H1 (cell line): ENCODE measurements around the gene MAML3. TPM values are rescaled to one million over a fixed set of nuclear protein-coding genes. Genes with fewer than 3 reads are reported as not detected.

Source experiments
- CTCF ChIA-PET: fragments of 300-600 bp; sonication (Branson Sonifier 250); formaldehyde crosslinking; loops from one replicate; lab custom pipeline; 2021; ENCODE audit not compliant: partially characterized antibody; lab: Charles Lee
- POLR2A ChIA-PET: fragments of 300-600 bp; sonication (Branson Sonifier 250); formaldehyde crosslinking; loops from one replicate; lab custom pipeline; 2021; ENCODE audit warnings: inconsistent platforms; ENCODE audit not compliant: partially characterized antibody; lab: Charles Lee
- DNase-seq, 2 experiments: peaks; one replicate each; pipeline versions ENCODE4 v3.0.0 to v3.0.0-alpha.2; 2010 to 2022; ENCODE audit warnings: low spot score in 2 of 2, low read depth in 1 of 2, mixed read lengths in 1 of 2
- FAIRE-seq: peaks from 2 replicates; lab custom pipeline; 2011; peaks lifted over from hg19 to GRCh38; lab: Jason Lieb, UNC
- H2AFZ ChIP-seq: 2 replicates; pipeline ENCODE4 v1.8.1; 2012; ENCODE audit warnings: low read length, inconsistent platforms
- H2AK5ac ChIP-seq: 2 replicates; pipeline ENCODE4 v1.6.1; 2013; ENCODE audit warnings: low read depth, low read length
- H2BK120ac ChIP-seq: replicated peaks from 2 replicates; pipeline ENCODE3; 2013; ENCODE audit warnings: low read depth, low read length, inconsistent platforms
- H2BK12ac ChIP-seq: 2 replicates; pipeline ENCODE4 v1.6.1; 2013; ENCODE audit warnings: low read depth, low read length
- H2BK15ac ChIP-seq: 2 replicates; pipeline ENCODE4 v1.6.1; 2013; ENCODE audit warnings: low read length
- H2BK20ac ChIP-seq: 2 replicates; pipeline ENCODE4 v1.6.1; 2013; ENCODE audit warnings: low read length
- H2BK5ac ChIP-seq: 2 replicates; pipeline ENCODE4 v1.6.1; 2013; ENCODE audit warnings: low read depth, low read length
- H3K14ac ChIP-seq: 2 replicates; pipeline ENCODE4 v1.6.1; 2013; ENCODE audit warnings: inconsistent platforms; ENCODE audit not compliant: insufficient read length
- H3K18ac ChIP-seq: 2 replicates; pipeline ENCODE4 v1.6.1; 2013; ENCODE audit warnings: low read length; ENCODE audit errors: extremely low read depth
- H3K23ac ChIP-seq: 2 replicates; pipeline ENCODE4 v1.6.1; 2013; ENCODE audit warnings: inconsistent platforms; ENCODE audit not compliant: insufficient read length
- H3K23me2 ChIP-seq: 2 replicates; pipeline ENCODE4 v1.6.1; 2013; ENCODE audit warnings: low read depth, low read length
- H3K27ac ChIP-seq: 2 replicates; pipeline ENCODE4 v1.6.1; 2011; ENCODE audit warnings: low read depth, low read length, inconsistent platforms
- H3K27me3 ChIP-seq, 4 experiments: replicated peaks in 1 of 4; 1 replicate in 1 of 4; 2 replicates in 3 of 4; pipeline versions ENCODE4 v1.6.1 to v1.8.1; 2011 to 2013; ENCODE audit warnings: low read length in 3 of 4, mild to moderate bottlenecking in 3 of 4, inconsistent platforms in 2 of 4, mixed read lengths in 2 of 4, moderate library complexity in 1 of 4; ENCODE audit not compliant: control insufficient read depth in 3 of 4, insufficient read depth in 3 of 4; ENCODE audit errors: extremely low read depth in 1 of 4
- H3K36me3 ChIP-seq, 4 experiments: 2 replicates each; pipeline versions ENCODE4 v1.6.1 to v1.8.1; 2011 to 2013; ENCODE audit warnings: mild to moderate bottlenecking in 4 of 4, low read length in 3 of 4, moderate library complexity in 2 of 4, control low read depth in 1 of 4, inconsistent platforms in 1 of 4; ENCODE audit not compliant: insufficient read depth in 4 of 4, control insufficient read depth in 2 of 4
- H3K4ac ChIP-seq: replicated peaks from 2 replicates; pipeline ENCODE3; 2013; ENCODE audit warnings: low read length, low read depth, mixed read lengths, inconsistent platforms; ENCODE audit not compliant: insufficient read length
- H3K4me1 ChIP-seq, 4 experiments: replicated peaks in 1 of 4; 1 replicate in 1 of 4; 2 replicates in 3 of 4; pipeline versions ENCODE4 v1.6.1 to v1.8.1; 2011 to 2013; ENCODE audit warnings: low read length in 3 of 4, inconsistent platforms in 2 of 4, mixed read lengths in 1 of 4; ENCODE audit not compliant: insufficient read depth in 4 of 4, control insufficient read depth in 3 of 4
- H3K4me2 ChIP-seq, 2 experiments: 2 replicates each; pipeline versions ENCODE4 v1.6.1 to v1.8.1; 2011 to 2013; ENCODE audit warnings: low read depth in 2 of 2, low read length in 2 of 2, control low read depth in 1 of 2, inconsistent platforms in 1 of 2, mild to moderate bottlenecking in 1 of 2; ENCODE audit not compliant: insufficient read depth in 1 of 2
- H3K4me3 ChIP-seq, 4 experiments: fragments of 200-600, 300-600 bp in 1 of 4; sonication (generic), shearing (Covaris generic), sonication (Bioruptor Twin) in 1 of 4; 2 replicates each; pipeline versions ENCODE4 v1.5.1 to v1.8.1; 2011 to 2016; ENCODE audit warnings: low read length in 4 of 4, low read depth in 3 of 4, control low read depth in 2 of 4, inconsistent platforms in 2 of 4, mild to moderate bottlenecking in 2 of 4, mixed read lengths in 1 of 4, moderate library complexity in 1 of 4; ENCODE audit not compliant: insufficient read depth in 2 of 4; ENCODE audit errors: extremely low read depth in 1 of 4
- H3K56ac ChIP-seq: replicated peaks from 2 replicates; pipeline ENCODE3; 2013; ENCODE audit warnings: low read depth, mild to moderate bottlenecking, mixed read lengths, low read length, inconsistent platforms; ENCODE audit not compliant: insufficient read length
- H3K79me1 ChIP-seq: 2 replicates; pipeline ENCODE4 v1.6.1; 2013; ENCODE audit warnings: low read depth, low read length, control low read depth
- H3K79me2 ChIP-seq, 2 experiments: 2 replicates each; pipeline versions ENCODE4 v1.6.1 to v1.8.1; 2012 to 2013; ENCODE audit warnings: low read length in 2 of 2, mild to moderate bottlenecking in 2 of 2, inconsistent platforms in 1 of 2; ENCODE audit not compliant: insufficient read depth in 2 of 2, control insufficient read depth in 1 of 2
- H3K9ac ChIP-seq, 4 experiments: replicated peaks in 1 of 4; 1 replicate in 1 of 4; 2 replicates in 3 of 4; pipeline versions ENCODE4 v1.6.1 to v1.8.1; 2011 to 2013; ENCODE audit warnings: low read depth in 3 of 4, low read length in 3 of 4, control low read depth in 2 of 4, mild to moderate bottlenecking in 2 of 4, moderate library complexity in 2 of 4, inconsistent platforms in 1 of 4; ENCODE audit errors: extremely low read depth in 1 of 4
- H3K9me3 ChIP-seq, 2 experiments: 2 replicates each; pipeline versions ENCODE4 v1.6.1 to v1.8.1; 2012 to 2013; ENCODE audit warnings: mild to moderate bottlenecking in 2 of 2, moderate library complexity in 2 of 2, control low read depth in 1 of 2, inconsistent platforms in 1 of 2, low read depth in 1 of 2, low read length in 1 of 2, mixed read lengths in 1 of 2; ENCODE audit not compliant: insufficient read depth in 2 of 2
- H4K20me1 ChIP-seq, 2 experiments: replicated peaks in 1 of 2; 2 replicates each; pipeline versions ENCODE3 to v1.8.1; 2011 to 2013; ENCODE audit warnings: inconsistent platforms in 2 of 2, low read length in 2 of 2, mild to moderate bottlenecking in 1 of 2; ENCODE audit not compliant: insufficient read depth in 2 of 2, control insufficient read depth in 1 of 2
- H4K5ac ChIP-seq: 2 replicates; pipeline ENCODE4 v1.6.1; 2013; ENCODE audit warnings: low read length, low read depth, mixed read lengths, inconsistent platforms; ENCODE audit not compliant: insufficient read length
- H4K8ac ChIP-seq: 2 replicates; pipeline ENCODE4 v1.8.0; 2013; ENCODE audit warnings: mild to moderate bottlenecking, moderate library complexity, low read length, inconsistent platforms; ENCODE audit not compliant: insufficient read depth; ENCODE audit errors: extremely low read depth
- H4K91ac ChIP-seq: replicated peaks from 2 replicates; pipeline ENCODE3; 2013; ENCODE audit warnings: low read length, mixed read lengths, inconsistent platforms; ENCODE audit not compliant: insufficient read length
- ATF3 ChIP-seq: IDR thresholded peaks from 2 replicates; pipeline ENCODE4 v1.6.1; 2011; ENCODE audit warnings: low read depth, mild to moderate bottlenecking, low read length; ENCODE audit not compliant: insufficient read depth
- CREB1 ChIP-seq: IDR thresholded peaks from 2 replicates; pipeline ENCODE4 v1.6.1; 2012; ENCODE audit warnings: inconsistent platforms
- EP300 ChIP-seq, 2 experiments: IDR thresholded peaks; 1 replicate in 1 of 2; 2 replicates in 1 of 2; pipeline ENCODE4 v1.6.1; 2011 to 2012; ENCODE audit warnings: low read depth in 2 of 2, low read length in 2 of 2, mild to moderate bottlenecking in 2 of 2, borderline replicate concordance in 1 of 2, inconsistent platforms in 1 of 2, moderate library complexity in 1 of 2
- EZH2 ChIP-seq: fragments of 200-600 bp; sonication (generic); IDR thresholded peaks from 2 replicates; pipeline ENCODE4 v1.7.1; 2012; ENCODE audit warnings: low read depth, mild to moderate bottlenecking, moderate library complexity, low read length, inconsistent platforms; ENCODE audit not compliant: severe bottlenecking
- FOSL1 ChIP-seq: IDR thresholded peaks from 2 replicates; pipeline ENCODE4 v1.6.1; 2011; ENCODE audit warnings: mild to moderate bottlenecking, low read depth, low read length, moderate library complexity; ENCODE audit not compliant: insufficient read depth
- MAFK ChIP-seq: IDR thresholded peaks from 2 replicates; pipeline ENCODE4 v1.6.1; 2012; ENCODE audit warnings: low read depth, mild to moderate bottlenecking, improper control_type of control experiment, low read length
- POLR2AphosphoS5 ChIP-seq: IDR thresholded peaks from 2 replicates; pipeline ENCODE4 v1.6.1; 2011; ENCODE audit warnings: low read depth, low read length
- SIX5 ChIP-seq: IDR thresholded peaks from 2 replicates; pipeline ENCODE4 v1.6.1; 2011; ENCODE audit warnings: mild to moderate bottlenecking, low read depth, low read length
- SP1 ChIP-seq: IDR thresholded peaks from 2 replicates; pipeline ENCODE4 v1.6.1; 2011; ENCODE audit warnings: low read depth, low read length
- TAF1 ChIP-seq: IDR thresholded peaks from 2 replicates; pipeline ENCODE4 v1.6.1; 2011; ENCODE audit warnings: mild to moderate bottlenecking, low read depth, low read length
- polyA plus RNA-seq, 7 experiments: library from polyadenylated mRNA; depleted of rRNA in 3 of 7; stranded (reverse) in 5 of 7; unstranded in 2 of 7; fragments of >200 nt in 5 of 7; fragments of 200-250 nt in 2 of 7; gene quantifications; 1 replicate in 5 of 7; 2 replicates in 1 of 7; 4 replicates in 1 of 7; pipeline versions ENCODE4 v1.2.1 to v1.2.3, GENCODE V29; 2011 to 2013; ENCODE audit warnings: missing spikeins in 2 of 7, mixed read lengths in 2 of 7
- total RNA-seq: library from RNA; stranded (reverse); fragmentation: NEBNext Ultra II Directional; extraction: Animal tissue kit (Norgen Biotek cat#: 25700); gene quantifications from 2 replicates; pipeline ENCODE4 v1.2.1, GENCODE V29; 2021

Gene MAML3
- total and polyA plus RNA-seq, 2 of the 8 experiments (the other 6 are each of a cell fraction or from before 2014, with no cell fraction given): 2.1 to 5.7 TPM

- H2BK5ac ChIP-seq: no peak overlapping the region
- no peak overlapping the region for H3K4me3 ChIP-seq
- H3K18ac ChIP-seq: no peak overlapping the region
- H3K4me1 ChIP-seq: no peaks in the 10 kb centered on the region
- H2BK120ac ChIP-seq: no peak overlapping the region
- H3K23me2 ChIP-seq: no peaks in the 10 kb centered on the region
- H3K9ac ChIP-seq: no peak overlapping the region
- no peak overlapping the region for H4K91ac ChIP-seq
- H2BK12ac ChIP-seq: no peak overlapping the region
- no peaks in the 10 kb centered on the region for H4K20me1 ChIP-seq
- no peak overlapping the region for H4K5ac ChIP-seq
- H2BK15ac ChIP-seq: no peak overlapping the region
- H3K9me3 ChIP-seq: no peaks in the 10 kb centered on the region
- no peak for TF ChIP-seq POLR2AphosphoS5
- TF ChIP-seq SP1: no peak
- no peak for TF ChIP-seq ATF3
- TF ChIP-seq MAFK: no peak
- no peak for TF ChIP-seq EP300 (IDR thresholded peaks at IDR 0.05; ENCODE audit: borderline replicate concordance in 1 of 2, low read depth in 2 of 2, low read length in 2 of 2)
- TF ChIP-seq CREB1: no peak
- TF ChIP-seq TAF1: no peak
- TF ChIP-seq SIX5: no peak
- TF ChIP-seq EZH2: no peak
- no peak for TF ChIP-seq FOSL1
- FAIRE-seq (no peak), DNase-seq (no peak)
- H3K27ac ChIP-seq: no peak overlapping the region
- no peaks in the 10 kb centered on the region for H3K79me1 ChIP-seq
- no peak overlapping the region for H2BK20ac ChIP-seq
- no peak overlapping the region for H3K4me2 ChIP-seq
- no peak overlapping the region for H3K23ac ChIP-seq
- no peak overlapping the region for H2AK5ac ChIP-seq
- H3K14ac ChIP-seq: no peak overlapping the region
- no peak overlapping the region for H3K56ac ChIP-seq
- no peaks in the 10 kb centered on the region for H3K27me3 ChIP-seq
- no peak overlapping the region for H2AFZ ChIP-seq
- ChIA-PET POLR2A (no interaction called here), CTCF (no interaction called here)
- H4K8ac ChIP-seq: no peak overlapping the region
- no peaks in the 10 kb centered on the region for H3K36me3 ChIP-seq
- H3K79me2 ChIP-seq: no peaks in the 10 kb centered on the region
- no peak overlapping the region for H3K4ac ChIP-seq
Measured at GRCh38 chr4:140115140-140115539, 38.8 kb downstream of the MAML3 start.
